ENCODE results near the gene ZNF284.
"Not testable (repeated sequence)": the region's sequence is repeated elsewhere in the genome, so short reads cannot be mapped to it uniquely, and the experiment has no call there.

ZNF284 gene

GRCh38 chr19:44112802-44113137 lies 40.8 kb downstream of the ZNF284 start:
- DNase-seq, result no peak

- peak; percentile 99 for DNase-seq
These were observed 41.3 kb downstream of the ZNF284 start, which contains the start of gene ZNF225 for GRCh38 chr19:44113138-44113783. Gene ZNF225 (plus strand): TSS chr19:44113399. CDS start chr19:44115828, 2,429 bp downstream.

DNA sequence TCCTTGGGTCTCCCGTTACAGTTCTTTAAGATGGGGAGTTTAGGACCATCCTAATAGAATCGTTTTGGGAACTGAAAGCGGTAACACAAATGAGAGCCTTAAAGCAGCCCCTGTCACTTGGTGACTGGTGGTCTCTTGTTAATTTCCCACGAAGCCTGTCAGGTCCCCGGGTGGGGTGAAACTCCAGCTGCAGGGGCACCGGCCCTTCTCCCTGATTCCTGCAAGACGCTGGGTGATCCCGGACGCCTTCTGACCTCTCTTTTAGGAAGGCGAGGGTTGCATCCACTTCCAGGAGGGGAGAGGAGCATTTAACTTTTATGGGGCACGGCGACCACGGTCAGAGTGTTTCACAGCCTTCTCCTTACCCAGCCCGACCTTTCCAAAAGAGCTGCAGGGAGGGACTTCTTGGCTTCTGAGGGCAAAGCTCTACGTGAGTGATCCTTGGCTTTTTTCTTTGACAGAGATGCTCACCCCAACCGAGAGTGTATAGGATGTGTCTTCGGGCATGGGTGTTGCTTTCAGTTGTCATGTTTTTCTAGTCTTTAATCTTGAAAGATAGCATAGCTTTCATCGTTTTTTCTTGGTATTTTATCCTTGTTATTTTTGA lies 41.9 kb downstream of the ZNF284 start:
- peak; percentile 54 for DNase-seq

GRCh38 chr19:44121162-44121561 lies 49.2 kb downstream of the ZNF284 start:
- not testable (repeated sequence) for DNase-seq

DNA sequence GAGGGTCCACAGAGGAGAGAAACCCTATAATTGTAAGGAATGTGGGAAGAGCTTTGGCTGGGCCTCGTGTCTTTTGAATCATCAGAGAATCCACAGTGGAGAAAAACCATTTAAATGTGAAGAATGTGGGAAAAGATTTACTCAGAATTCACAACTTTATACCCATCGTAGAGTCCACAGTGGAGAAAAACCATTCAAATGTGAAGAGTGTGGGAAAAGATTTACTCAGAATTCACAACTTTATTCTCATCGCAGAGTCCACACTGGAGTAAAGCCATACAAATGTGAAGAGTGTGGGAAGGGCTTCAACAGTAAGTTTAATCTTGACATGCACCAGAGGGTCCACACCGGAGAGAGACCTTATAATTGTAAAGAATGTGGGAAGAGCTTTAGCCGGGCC lies 60.0 kb downstream of the ZNF284 start:
- no peak for DNase-seq
